C4-2B (cell line): ENCODE results near the gene EXOC1.

Experiments used
- ZFX ChIP-seq: fragments of 450-650 bp; IDR thresholded peaks from 2 replicates; pipeline ENCODE4 v1.6.1; 2017
- TF ChIP-seq, protein P1 (sequence below): fragments of 450-650 bp; conservative IDR thresholded peaks from 2 replicates; pipeline ENCODE4 v1.5.1; 2017; ENCODE audit warnings: mild to moderate bottlenecking

DNA sequence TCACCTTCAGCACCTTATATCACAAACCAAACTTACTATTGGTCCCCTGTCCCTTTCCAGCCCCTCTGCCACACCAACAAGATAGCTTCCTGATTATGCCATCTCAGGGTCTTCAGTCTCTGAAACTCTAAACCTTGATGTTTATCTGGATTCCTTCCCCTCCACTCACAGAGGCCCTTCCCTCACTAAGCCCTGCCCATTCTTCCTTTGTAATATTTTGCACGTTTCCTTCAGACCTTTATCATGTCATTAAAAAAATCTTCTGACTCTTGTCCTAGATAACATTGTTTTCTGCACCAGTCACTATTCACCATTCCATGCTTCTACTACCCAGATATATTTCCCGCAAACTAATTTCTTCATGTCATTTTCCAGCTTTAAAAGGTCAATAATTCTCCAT lies 77.6 kb downstream of the EXOC1 start:
- TF ChIP-seq, protein P1, sequence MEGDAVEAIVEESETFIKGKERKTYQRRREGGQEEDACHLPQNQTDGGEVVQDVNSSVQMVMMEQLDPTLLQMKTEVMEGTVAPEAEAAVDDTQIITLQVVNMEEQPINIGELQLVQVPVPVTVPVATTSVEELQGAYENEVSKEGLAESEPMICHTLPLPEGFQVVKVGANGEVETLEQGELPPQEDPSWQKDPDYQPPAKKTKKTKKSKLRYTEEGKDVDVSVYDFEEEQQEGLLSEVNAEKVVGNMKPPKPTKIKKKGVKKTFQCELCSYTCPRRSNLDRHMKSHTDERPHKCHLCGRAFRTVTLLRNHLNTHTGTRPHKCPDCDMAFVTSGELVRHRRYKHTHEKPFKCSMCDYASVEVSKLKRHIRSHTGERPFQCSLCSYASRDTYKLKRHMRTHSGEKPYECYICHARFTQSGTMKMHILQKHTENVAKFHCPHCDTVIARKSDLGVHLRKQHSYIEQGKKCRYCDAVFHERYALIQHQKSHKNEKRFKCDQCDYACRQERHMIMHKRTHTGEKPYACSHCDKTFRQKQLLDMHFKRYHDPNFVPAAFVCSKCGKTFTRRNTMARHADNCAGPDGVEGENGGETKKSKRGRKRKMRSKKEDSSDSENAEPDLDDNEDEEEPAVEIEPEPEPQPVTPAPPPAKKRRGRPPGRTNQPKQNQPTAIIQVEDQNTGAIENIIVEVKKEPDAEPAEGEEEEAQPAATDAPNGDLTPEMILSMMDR = no peak
- TF ChIP-seq ZFX = no peak
